ENCODE measurements around the gene ERI3. TPM values are rescaled to one million over a fixed set of nuclear protein-coding genes. Genes with fewer than 3 reads are reported as not detected.

The ERI3 gene
- polyA plus RNA-seq, 2 of the 4 experiments (the other 2 are of a cell fraction) = 43.4 to 44.7 TPM

- no peak for TF ChIP-seq NFE2L2 (conservative IDR thresholded peaks at IDR 0.05; ENCODE audit: low read length)
- TF ChIP-seq KDM5A (IDR thresholded peaks at IDR 0.05) = no peak
- TF ChIP-seq MAFK (IDR thresholded peaks at IDR 0.05; ENCODE audit: partially characterized antibody) = no peak
- TF ChIP-seq ZFP36 (IDR thresholded peaks at IDR 0.05; ENCODE audit: borderline replicate concordance, partially characterized antibody) = no peak
- TF ChIP-seq FOSL2 (IDR thresholded peaks at IDR 0.05) = no peak
- TF ChIP-seq FOSL2 (CRISPR knock-in tag; IDR thresholded peaks at IDR 0.05) = no peak
- TF ChIP-seq KDM1A (IDR thresholded peaks at IDR 0.05; ENCODE audit: low read depth) = no peak
- no peak for TF ChIP-seq MAZ (IDR thresholded peaks at IDR 0.05; ENCODE audit: borderline replicate concordance, low read depth, low read length)
- no peak for TF ChIP-seq HDAC2 (IDR thresholded peaks at IDR 0.05)
- TF ChIP-seq, protein P1, sequence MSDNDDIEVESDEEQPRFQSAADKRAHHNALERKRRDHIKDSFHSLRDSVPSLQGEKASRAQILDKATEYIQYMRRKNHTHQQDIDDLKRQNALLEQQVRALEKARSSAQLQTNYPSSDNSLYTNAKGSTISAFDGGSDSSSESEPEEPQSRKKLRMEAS (IDR thresholded peaks at IDR 0.05) = no peak
- TF ChIP-seq HEYL (CRISPR knock-in tag; IDR thresholded peaks at IDR 0.05) = no peak
- TF ChIP-seq, protein P2, sequence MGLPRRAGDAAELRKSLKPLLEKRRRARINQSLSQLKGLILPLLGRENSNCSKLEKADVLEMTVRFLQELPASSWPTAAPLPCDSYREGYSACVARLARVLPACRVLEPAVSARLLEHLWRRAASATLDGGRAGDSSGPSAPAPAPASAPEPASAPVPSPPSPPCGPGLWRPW (IDR thresholded peaks at IDR 0.05) = no peak
- no peak for TF ChIP-seq TP53 (CRISPR knock-in tag; IDR thresholded peaks at IDR 0.05)
- no peak for TF ChIP-seq ZSCAN20 (CRISPR knock-in tag; IDR thresholded peaks at IDR 0.05)
- TF ChIP-seq JUN (IDR thresholded peaks at IDR 0.05) = no peak
- no peak for TF ChIP-seq POLR2A (IDR thresholded peaks at IDR 0.05; ENCODE audit: low read length)
- no peak for TF ChIP-seq HMGXB4 (CRISPR knock-in tag; IDR thresholded peaks at IDR 0.05; ENCODE audit: borderline replicate concordance)
- no peak for TF ChIP-seq EP300 (IDR thresholded peaks at IDR 0.05)
- TF ChIP-seq NPAS2 (CRISPR knock-in tag; IDR thresholded peaks at IDR 0.05; ENCODE audit: borderline replicate concordance) = no peak
- no peak for TF ChIP-seq POLR2AphosphoS2 (conservative IDR thresholded peaks at IDR 0.05; ENCODE audit: low read length)
- no peak for FAIRE-seq
- CTCF ChIA-PET = interaction anchor here (0.8 to 3.2 kb wide), 8 partner anchors 27 to 287 kb away, joined by 3 to 18 read pairs (median 4); no protein-coding TSS in a partner anchor
- POLR2A ChIA-PET = no interaction called here
- no peak overlapping the region for H3K4me2 ChIP-seq
- no peak for DNase-seq (ENCODE audit: low read depth in 1 of 2, low spot score in 1 of 2)
- H3K4me1 ChIP-seq = no peaks in the 10 kb centered on the region
- no peak for ATAC-seq
- H3K9me3 ChIP-seq = no peaks in the 10 kb centered on the region
- no peak overlapping the region for H3K4me3 ChIP-seq
- no peak overlapping the region for H3K27ac ChIP-seq
These were observed 39.5 kb downstream of the ERI3 start for GRCh38 chr1:44315521-44315920.

DNA sequence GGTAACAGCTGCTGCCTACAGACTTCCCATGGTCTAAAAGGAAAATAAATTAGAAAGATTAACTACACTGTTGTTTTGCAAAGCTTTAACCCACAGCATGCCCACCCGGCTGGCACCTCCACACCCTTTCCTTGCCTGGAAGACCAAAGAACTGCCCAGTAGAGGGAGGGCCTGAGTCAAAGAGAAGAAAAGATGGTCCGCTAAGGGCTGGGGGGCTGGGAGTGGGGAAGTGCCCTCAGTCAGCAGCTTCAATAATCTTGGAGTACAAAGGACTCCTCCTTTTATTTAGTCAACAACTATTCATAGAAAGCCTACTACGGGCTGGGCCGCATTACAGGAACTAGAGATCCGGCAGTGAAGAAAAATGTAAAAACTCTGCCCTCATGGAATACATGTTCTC lies 40.6 kb downstream of the ERI3 start:
- H3K4me3 ChIP-seq = no peak overlapping the region
- CTCF ChIA-PET = interaction anchor here (0.6 to 3.5 kb wide), 7 partner anchors 10 to 338 kb away, joined by 3 to 18 read pairs (median 5); no protein-coding TSS in a partner anchor
- TF ChIP-seq KDM5A (IDR thresholded peaks at IDR 0.05) = no peak
- TF ChIP-seq SMC3 (IDR thresholded peaks at IDR 0.05) = 0 out of 3 replicates have a peak, but pooled peaks have one; percentile 14
- peak; percentile 17; the same call in 1 of the 3 replicates for TF ChIP-seq CTCF (IDR thresholded peaks at IDR 0.05)
- peak; percentile 22 to 31; a peak in 1 of 5 replicates for TF ChIP-seq RAD21 (conservative IDR thresholded peaks at IDR 0.05 in 1 of 2, IDR thresholded peaks at IDR 0.05 in 1 of 2)
- no peak for TF ChIP-seq RNF2 (IDR thresholded peaks at IDR 0.05; ENCODE audit: borderline replicate concordance, low read depth)
- no peak for FAIRE-seq
- no peaks in the 10 kb centered on the region for H3K9me3 ChIP-seq
- H3K4me2 ChIP-seq = no peak overlapping the region
- no peaks in the 10 kb centered on the region for H3K4me1 ChIP-seq
- DNase-seq (ENCODE audit: low read depth in 1 of 2, low spot score in 1 of 2) = no peak
- no peak overlapping the region for H3K27ac ChIP-seq
- 76% methylated on average over 5 of the region's 5 CpGs for WGBS (ENCODE audit: missing lambda C conversion rate)
- peak in 1 of 2 experiments; percentile 64; a peak in 2 of 6 replicates for ATAC-seq
- POLR2A ChIA-PET = interaction anchor here (0.6 kb wide), 1 partner anchor 327 kb away, joined by 4 read pairs; no protein-coding TSS in a partner anchor
